Measurements from ENCODE around the gene ZNF586.
A peak's percentile ranks its signal among the peaks of the same experiment; 100 is the strongest.
"Not testable (repeated sequence)": the region's sequence is repeated elsewhere in the genome, so short reads cannot be mapped to it uniquely, and the experiment has no call there.

ZNF586 gene

DNA sequence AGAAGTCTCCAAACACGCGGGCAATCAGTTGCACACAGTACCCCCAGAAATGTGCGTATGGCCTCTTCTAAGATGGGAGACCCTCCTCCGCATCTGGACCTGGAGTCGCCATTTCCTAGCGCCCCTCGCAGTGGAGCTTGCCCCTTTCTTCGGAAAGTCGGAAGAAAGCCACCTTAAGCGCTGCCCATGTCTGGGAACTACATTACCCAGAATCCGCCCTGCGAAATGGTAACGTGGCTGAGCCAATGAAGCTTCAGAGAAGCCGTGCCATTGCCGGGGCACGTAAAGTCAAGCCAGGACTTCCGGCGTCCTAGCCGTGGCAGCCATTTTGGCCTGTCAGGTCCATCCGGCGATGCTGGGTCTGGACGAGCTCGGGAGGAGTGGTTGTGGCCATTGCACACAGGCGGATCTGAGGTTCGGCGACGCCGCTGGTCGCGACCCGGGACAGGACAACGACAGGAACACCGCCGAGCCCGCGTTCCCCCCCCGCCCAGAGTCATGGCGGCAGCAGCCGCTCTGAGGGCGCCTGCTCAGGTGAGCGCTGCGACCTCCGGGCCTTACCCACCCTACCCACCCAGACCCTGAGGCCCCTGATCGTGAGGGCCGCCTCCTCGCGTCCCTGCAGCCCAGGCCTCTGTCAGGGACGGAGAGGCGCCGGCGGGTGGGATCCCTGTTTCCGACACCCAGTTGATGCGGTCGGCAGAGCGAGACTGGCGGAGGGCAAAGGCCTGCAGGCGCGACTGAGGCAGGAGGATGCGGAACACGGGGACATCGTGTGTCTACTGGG, at the start of gene ZNF586:
ZNF586 (plus strand) TSS at position 332 of the 787 bp plus-strand sequence; CDS start at position 499, 167 bp downstream.
- Histone ChIP-seq H3K27me3 (ENCODE audit: insufficient read depth, low read length) (no peaks in the 10 kb centered on the region), H3K36me3 (ENCODE audit: insufficient read depth, low read length) (peaks cover 15% of the 10 kb centered on the region), H2AFZ (ENCODE audit: low read length, unreplicated experiment) (peak within 1 kb of the TSS; percentile 14), H3K79me2 (ENCODE audit: control insufficient read depth, insufficient read depth, low read length, unreplicated experiment) (peaks cover 35% of the 10 kb centered on the region), H3K27ac (ENCODE audit: low read depth, low read length) (no peak within 1 kb of the TSS), H3K4me3 (ENCODE audit: low read depth, low read length) (peak within 1 kb of the TSS; percentile 83), H3K4me1 (ENCODE audit: control insufficient read depth, insufficient read depth, low read length, unreplicated experiment) (no peaks in the 10 kb centered on the region)

- no peaks in the 10 kb centered on the region for H3K79me2 ChIP-seq (ENCODE audit: control insufficient read depth, insufficient read depth, low read length, unreplicated experiment)
Measured at GRCh38 chr19:57719901-57720519, 49.5 kb upstream of the ZNF586 start.

DNA sequence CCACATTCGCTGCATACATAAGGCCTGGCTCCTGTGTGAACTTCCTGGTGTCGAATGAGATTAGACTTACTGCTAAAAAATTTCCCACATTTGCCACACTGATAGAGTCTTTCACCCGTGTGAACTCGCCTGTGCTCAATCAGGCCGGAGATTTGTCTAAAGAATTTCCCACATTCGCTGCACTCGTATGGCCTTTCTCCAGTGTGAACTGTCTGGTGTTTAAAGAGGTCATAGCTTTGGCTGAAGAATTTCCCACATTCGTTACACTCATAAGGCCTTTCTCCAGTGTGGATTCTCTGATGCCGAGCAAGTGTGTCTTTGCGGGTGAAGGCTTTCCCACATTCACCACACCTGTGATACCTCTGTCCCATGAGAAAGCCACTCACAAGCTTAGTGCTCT, 48.6 kb upstream of the ZNF586 start:
- no peaks in the 10 kb centered on the region for H3K4me1 ChIP-seq (ENCODE audit: control insufficient read depth, insufficient read depth, low read length, unreplicated experiment)
- no peak overlapping the region for H3K27ac ChIP-seq (ENCODE audit: low read depth, low read length)
- H3K36me3 ChIP-seq (ENCODE audit: insufficient read depth, low read length) = peaks cover 38% of the 10 kb centered on the region
- H3K27me3 ChIP-seq (ENCODE audit: insufficient read depth, low read length) = no peaks in the 10 kb centered on the region
- no peak overlapping the region for H3K4me3 ChIP-seq (ENCODE audit: low read depth, low read length)
- no peaks in the 10 kb centered on the region for H3K79me2 ChIP-seq (ENCODE audit: control insufficient read depth, insufficient read depth, low read length, unreplicated experiment)
- no peak overlapping the region for H2AFZ ChIP-seq (ENCODE audit: low read length, unreplicated experiment)

More at GRCh38 chr19:57719901-57720519, 49.5 kb upstream of the ZNF586 start:
- peaks cover 38% of the 10 kb centered on the region for H3K36me3 ChIP-seq (ENCODE audit: insufficient read depth, low read length)
- H3K27ac ChIP-seq (ENCODE audit: low read depth, low read length) = no peak overlapping the region
- no peak overlapping the region for H3K4me3 ChIP-seq (ENCODE audit: low read depth, low read length)
- H3K27me3 ChIP-seq (ENCODE audit: insufficient read depth, low read length) = no peaks in the 10 kb centered on the region
- H2AFZ ChIP-seq (ENCODE audit: low read length, unreplicated experiment) = no peak overlapping the region
- H3K4me1 ChIP-seq (ENCODE audit: control insufficient read depth, insufficient read depth, low read length, unreplicated experiment) = no peaks in the 10 kb centered on the region

GRCh38 chr19:57738320-57738719, 31.2 kb upstream of the ZNF586 start:
- H3K4me1 ChIP-seq (ENCODE audit: control insufficient read depth, insufficient read depth, low read length, unreplicated experiment); H3K4me3 ChIP-seq (ENCODE audit: low read depth, low read length); H3K27me3 ChIP-seq (ENCODE audit: insufficient read depth, low read length); H3K79me2 ChIP-seq (ENCODE audit: control insufficient read depth, insufficient read depth, low read length, unreplicated experiment); H2AFZ ChIP-seq (ENCODE audit: low read length, unreplicated experiment); H3K27ac ChIP-seq (ENCODE audit: low read depth, low read length); H3K36me3 ChIP-seq (ENCODE audit: insufficient read depth, low read length): not testable (repeated sequence)

DNA sequence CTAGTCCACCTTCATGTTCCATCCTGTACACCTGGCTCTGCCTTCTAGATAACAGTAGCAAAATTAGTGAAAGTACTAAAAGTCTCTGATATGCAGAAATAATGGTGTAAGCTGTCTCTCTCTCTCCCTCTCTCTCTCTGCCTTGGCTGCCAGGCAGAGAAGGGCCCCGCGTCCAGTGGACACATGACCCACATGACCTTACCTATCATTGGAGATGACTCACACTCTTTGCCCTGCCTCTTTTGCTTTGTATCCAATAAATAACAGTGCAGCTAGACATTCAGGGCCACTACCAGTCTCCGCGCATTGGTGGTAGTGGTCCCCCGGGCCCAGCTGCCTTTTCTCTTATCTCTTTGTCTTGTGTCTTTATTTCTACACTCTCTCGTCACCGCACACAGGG, 30.7 kb upstream of the ZNF586 start:
- H3K36me3 ChIP-seq (ENCODE audit: insufficient read depth, low read length); H3K4me3 ChIP-seq (ENCODE audit: low read depth, low read length); H3K27ac ChIP-seq (ENCODE audit: low read depth, low read length); H3K79me2 ChIP-seq (ENCODE audit: control insufficient read depth, insufficient read depth, low read length, unreplicated experiment); H3K27me3 ChIP-seq (ENCODE audit: insufficient read depth, low read length); H2AFZ ChIP-seq (ENCODE audit: low read length, unreplicated experiment); H3K4me1 ChIP-seq (ENCODE audit: control insufficient read depth, insufficient read depth, low read length, unreplicated experiment): not testable (repeated sequence)

- Histone ChIP-seq H2AFZ (ENCODE audit: low read length, unreplicated experiment) (peak within 1 kb of the TSS; percentile 79), H3K4me1 (ENCODE audit: control insufficient read depth, insufficient read depth, low read length, unreplicated experiment) (peaks cover 6% of the 10 kb centered on the region), H3K79me2 (ENCODE audit: control insufficient read depth, insufficient read depth, low read length, unreplicated experiment) (peaks cover 39% of the 10 kb centered on the region), H3K27me3 (ENCODE audit: insufficient read depth, low read length) (no peaks in the 10 kb centered on the region), H3K36me3 (ENCODE audit: insufficient read depth, low read length) (peaks cover 37% of the 10 kb centered on the region), H3K27ac (ENCODE audit: low read depth, low read length) (0 out of 2 replicates have a peak within 1 kb of the TSS, but pooled peaks have one; percentile 10), H3K4me3 (ENCODE audit: low read depth, low read length) (peak within 1 kb of the TSS; percentile 99)
Measured at GRCh38 chr19:57746580-57747471, 22.6 kb upstream of the ZNF586 start, which contains the start of gene ZNF776. Gene ZNF776 (plus strand): TSS chr19:57746815. CDS start chr19:57747059, 244 bp downstream.

GRCh38 chr19:57747472-57747807, 22.0 kb upstream of the ZNF586 start:
- Histone ChIP-seq H3K36me3 (ENCODE audit: insufficient read depth, low read length) (peaks cover 42% of the 10 kb centered on the region), H3K27ac (ENCODE audit: low read depth, low read length) (no peak overlapping the region), H3K4me1 (ENCODE audit: control insufficient read depth, insufficient read depth, low read length, unreplicated experiment) (peaks cover 6% of the 10 kb centered on the region), H3K4me3 (ENCODE audit: low read depth, low read length) (peak overlapping the region; percentile 99), H2AFZ (ENCODE audit: low read length, unreplicated experiment) (peak overlapping the region; percentile 79), H3K79me2 (ENCODE audit: control insufficient read depth, insufficient read depth, low read length, unreplicated experiment) (peaks cover 39% of the 10 kb centered on the region), H3K27me3 (ENCODE audit: insufficient read depth, low read length) (no peaks in the 10 kb centered on the region)

DNA sequence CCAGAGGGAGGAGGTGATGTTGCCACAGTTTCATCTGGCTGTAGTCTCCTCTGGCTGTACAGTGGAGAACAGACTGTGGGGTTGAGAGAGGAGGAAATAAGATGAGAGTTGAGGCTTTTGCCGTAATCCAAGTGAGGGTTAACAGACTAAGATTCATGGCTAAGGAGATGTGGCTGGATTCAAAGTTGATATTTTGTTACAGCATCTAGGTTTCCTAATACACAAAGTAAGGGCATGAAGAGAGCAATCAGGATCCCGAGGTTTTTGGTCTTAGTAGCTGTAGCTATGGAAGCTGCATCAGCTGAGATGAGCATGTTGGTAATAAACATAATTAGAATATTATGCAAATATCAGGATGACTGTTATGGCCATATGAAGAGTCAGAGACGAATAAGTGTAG, 21.4 kb upstream of the ZNF586 start:
- H3K27ac ChIP-seq (ENCODE audit: low read depth, low read length) = no peak overlapping the region
- H3K4me3 ChIP-seq (ENCODE audit: low read depth, low read length) = peak overlapping the region; percentile 99
- peaks cover 39% of the 10 kb centered on the region for H3K79me2 ChIP-seq (ENCODE audit: control insufficient read depth, insufficient read depth, low read length, unreplicated experiment)
- peaks cover 48% of the 10 kb centered on the region for H3K36me3 ChIP-seq (ENCODE audit: insufficient read depth, low read length)
- H3K27me3 ChIP-seq (ENCODE audit: insufficient read depth, low read length) = no peaks in the 10 kb centered on the region
- no peak overlapping the region for H2AFZ ChIP-seq (ENCODE audit: low read length, unreplicated experiment)
- peaks cover 6% of the 10 kb centered on the region for H3K4me1 ChIP-seq (ENCODE audit: control insufficient read depth, insufficient read depth, low read length, unreplicated experiment)

DNA sequence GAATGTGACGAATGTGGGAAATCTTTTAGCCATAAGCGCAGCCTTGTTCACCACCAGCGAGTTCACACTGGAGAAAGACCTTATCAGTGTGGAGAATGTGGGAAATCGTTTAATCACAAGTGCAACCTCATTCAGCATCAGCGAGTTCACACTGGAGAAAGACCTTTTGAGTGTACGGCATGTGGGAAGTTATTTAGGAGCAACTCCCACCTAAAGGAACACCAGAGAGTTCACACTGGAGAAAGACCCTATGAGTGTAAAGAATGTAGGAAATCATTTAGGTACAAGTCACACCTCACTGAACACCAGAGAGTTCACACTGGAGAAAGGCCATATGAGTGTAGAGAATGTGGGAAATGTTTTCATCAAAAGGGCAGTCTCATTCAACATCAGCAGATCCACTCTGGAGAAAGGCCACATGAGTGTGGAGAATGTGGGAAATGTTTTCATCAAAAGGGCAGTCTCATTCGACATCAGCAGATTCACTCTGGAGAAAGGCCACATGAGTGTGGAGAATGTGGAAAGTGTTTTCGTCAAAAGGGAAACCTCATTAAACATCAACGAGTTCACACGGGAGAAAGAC, 15.3 kb upstream of the ZNF586 start:
- Histone ChIP-seq H3K27me3 (ENCODE audit: insufficient read depth, low read length) (no peaks in the 10 kb centered on the region), H3K4me3 (ENCODE audit: low read depth, low read length) (no peak overlapping the region), H2AFZ (ENCODE audit: low read length, unreplicated experiment) (no peak overlapping the region), H3K27ac (ENCODE audit: low read depth, low read length) (no peak overlapping the region), H3K36me3 (ENCODE audit: insufficient read depth, low read length) (peaks cover 79% of the 10 kb centered on the region), H3K79me2 (ENCODE audit: control insufficient read depth, insufficient read depth, low read length, unreplicated experiment) (peaks cover 16% of the 10 kb centered on the region), H3K4me1 (ENCODE audit: control insufficient read depth, insufficient read depth, low read length, unreplicated experiment) (no peaks in the 10 kb centered on the region)

- H2AFZ ChIP-seq (ENCODE audit: low read length, unreplicated experiment) = no peak overlapping the region
- no peak overlapping the region for H3K4me3 ChIP-seq (ENCODE audit: low read depth, low read length)
- peaks cover 7% of the 10 kb centered on the region for H3K79me2 ChIP-seq (ENCODE audit: control insufficient read depth, insufficient read depth, low read length, unreplicated experiment)
- no peaks in the 10 kb centered on the region for H3K27me3 ChIP-seq (ENCODE audit: insufficient read depth, low read length)
- no peaks in the 10 kb centered on the region for H3K4me1 ChIP-seq (ENCODE audit: control insufficient read depth, insufficient read depth, low read length, unreplicated experiment)
- peaks cover 70% of the 10 kb centered on the region for H3K36me3 ChIP-seq (ENCODE audit: insufficient read depth, low read length)
- H3K27ac ChIP-seq (ENCODE audit: low read depth, low read length) = no peak overlapping the region
Measured at GRCh38 chr19:57755031-57755430, 14.4 kb upstream of the ZNF586 start.
